ENCODE measurements around the gene CHAT. TPM values are rescaled to one million over a fixed set of nuclear protein-coding genes. Genes with fewer than 3 reads are reported as not detected.

The CHAT gene
- total RNA-seq, 1 experiment from 2014 or later, result not detected

DNA sequence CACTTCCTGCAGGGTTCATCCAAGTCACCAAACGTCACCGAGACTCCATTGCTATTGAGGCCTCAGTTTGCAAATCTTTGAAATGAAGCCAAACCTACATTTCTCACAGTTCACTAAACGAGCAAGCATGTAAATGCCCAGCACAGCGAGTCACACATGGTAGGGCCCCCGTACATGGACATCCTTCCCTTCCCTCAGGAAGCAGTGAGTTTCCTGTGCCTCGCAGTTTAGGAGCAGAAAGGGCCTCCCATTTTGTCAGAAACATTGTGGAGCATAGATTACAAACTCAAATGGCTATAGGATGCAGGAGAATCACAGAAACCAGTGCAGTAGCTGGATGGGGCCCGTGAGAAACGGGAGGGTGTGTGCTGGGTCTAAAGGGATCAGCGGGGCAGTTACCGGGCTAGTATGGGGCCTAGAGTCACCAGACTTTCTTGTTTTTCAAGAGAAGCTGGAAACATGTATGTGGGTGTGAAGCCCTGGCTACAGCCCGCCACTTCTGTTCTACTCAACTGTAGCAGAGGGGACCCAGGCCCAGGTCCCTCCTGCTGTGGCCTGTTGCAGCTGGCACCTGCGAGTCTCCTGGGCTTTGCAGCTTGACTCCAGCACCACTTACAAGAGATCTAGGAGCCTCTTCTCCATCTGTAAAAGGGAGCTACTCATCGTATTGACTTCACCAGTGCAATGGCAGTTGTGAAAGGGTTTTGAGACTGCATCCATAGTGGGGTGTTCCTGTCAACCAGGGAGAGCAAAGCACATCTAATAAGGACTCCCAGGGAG, 17.9 kb upstream of the CHAT start:
- in situ Hi-C loops (cut with HindIII; ENCODE audit: low pct_unique_long_range_greater_than_20kb, low sequenced_read_pairs), result no loop called here
- no peak for DNase-seq (ENCODE audit: low read depth)

DNA sequence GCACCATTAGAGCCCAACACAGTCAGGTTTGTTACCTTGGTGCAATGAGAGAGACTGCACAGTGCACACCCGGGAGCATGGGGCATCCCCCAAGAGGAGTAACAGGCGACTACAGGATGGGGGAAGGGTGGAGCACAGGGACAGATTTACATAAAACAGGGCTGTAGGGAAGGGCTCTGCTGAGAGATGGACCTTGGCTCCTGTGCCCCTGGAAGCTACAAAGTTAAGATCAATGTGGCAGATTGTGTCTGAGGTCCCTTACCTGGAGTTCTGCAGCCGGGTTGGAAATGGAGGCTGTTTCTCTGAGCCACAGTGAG, 17.4 kb upstream of the CHAT start:
- DNase-seq (ENCODE audit: low read depth), result no peak
- in situ Hi-C loops (cut with HindIII; ENCODE audit: low pct_unique_long_range_greater_than_20kb, low sequenced_read_pairs), result no loop called here

DNA sequence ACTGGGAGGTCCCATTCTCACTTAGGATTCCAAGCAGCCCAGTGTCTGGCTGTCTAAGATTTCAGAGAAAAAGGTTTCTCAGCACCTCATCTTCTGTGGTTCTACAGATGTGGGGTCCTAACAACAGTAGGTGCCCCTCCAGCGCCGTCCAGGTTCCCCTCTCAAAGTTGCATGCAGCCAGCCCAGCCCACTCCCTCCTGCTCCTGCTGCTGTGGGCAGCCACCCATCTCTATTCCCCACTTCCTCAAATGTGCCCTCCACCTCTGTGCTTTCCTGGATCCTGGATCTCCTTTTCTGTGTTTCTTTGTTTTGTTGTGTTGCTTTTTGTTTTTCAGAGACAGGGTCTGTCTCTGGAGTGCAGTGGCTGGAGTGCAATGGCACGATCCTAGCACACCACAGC, 17.0 kb upstream of the CHAT start:
- in situ Hi-C loops (cut with HindIII; ENCODE audit: low pct_unique_long_range_greater_than_20kb, low sequenced_read_pairs), result no loop called here
- no peak for DNase-seq (ENCODE audit: low read depth)

DNA sequence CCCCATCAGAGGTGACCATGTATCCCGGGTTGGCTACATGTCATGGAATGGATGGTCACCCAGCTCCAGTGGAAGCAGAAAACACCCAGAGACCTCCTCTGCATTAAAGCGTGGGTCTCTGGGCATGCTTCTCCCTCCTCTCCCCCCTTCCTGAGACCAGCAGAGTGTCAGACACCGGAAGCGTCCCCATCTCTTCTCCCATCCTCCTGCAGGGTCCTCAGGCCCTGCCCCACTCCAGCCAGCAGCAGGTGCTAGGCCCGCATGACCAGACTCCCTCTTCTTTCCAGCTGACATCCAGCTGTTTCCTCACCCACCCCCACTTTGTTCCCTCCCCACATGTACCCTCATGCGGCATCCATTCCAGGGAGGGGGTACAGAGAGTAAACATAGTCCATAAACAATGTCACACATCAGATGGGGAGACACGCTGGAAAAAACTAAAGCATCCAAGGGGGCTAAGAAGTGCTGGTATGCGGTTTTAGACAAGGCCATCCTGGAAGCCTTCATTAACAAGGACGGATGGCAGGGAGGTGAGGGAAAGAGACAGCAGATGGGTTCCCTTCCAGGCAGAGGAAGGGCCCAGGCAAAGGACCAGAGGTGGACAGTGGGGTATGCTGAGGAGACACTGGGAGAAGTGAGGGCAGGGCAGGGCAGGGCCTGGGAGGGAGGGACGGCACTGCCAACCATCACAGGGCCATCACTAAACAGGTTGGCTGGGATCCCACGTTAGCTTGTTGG, 16.2 kb upstream of the CHAT start:
- in situ Hi-C loops (cut with HindIII; ENCODE audit: low pct_unique_long_range_greater_than_20kb, low sequenced_read_pairs), result no loop called here
- DNase-seq (ENCODE audit: low read depth), result no peak

DNA sequence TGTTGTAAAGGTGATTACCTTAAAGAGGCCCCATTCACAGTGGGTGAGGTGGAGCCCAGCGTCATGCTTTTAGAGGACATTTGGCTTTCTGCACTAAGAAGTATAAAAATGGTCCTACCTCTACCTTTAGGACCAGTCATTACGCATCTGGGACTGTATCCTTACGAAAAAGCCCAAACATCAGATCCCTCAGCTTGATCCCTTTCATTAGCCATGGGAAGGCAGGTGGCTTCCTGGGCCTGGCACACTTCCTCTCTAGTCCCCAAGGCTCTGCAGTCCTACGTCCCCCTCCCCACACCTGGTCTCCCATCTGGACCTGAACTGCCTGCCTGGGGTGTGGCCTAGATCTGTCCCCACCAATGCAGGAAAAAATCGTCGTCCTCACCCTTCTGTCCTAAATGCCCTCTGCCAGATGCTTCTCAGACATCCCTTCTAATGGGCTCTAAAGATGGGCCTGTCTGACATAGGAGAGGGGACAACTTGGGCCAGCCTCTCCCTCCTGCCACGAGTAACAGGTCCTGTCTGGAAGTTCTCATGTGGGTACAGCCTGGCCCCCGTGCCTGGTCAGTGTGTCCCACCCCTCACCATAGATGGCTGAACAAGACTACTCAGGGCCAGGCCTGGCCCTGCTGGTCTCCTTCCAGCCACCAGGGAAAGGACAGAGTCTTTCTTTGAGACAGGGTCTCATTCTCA, 15.5 kb upstream of the CHAT start:
- in situ Hi-C loops (cut with HindIII; ENCODE audit: low pct_unique_long_range_greater_than_20kb, low sequenced_read_pairs), result no loop called here

DNA sequence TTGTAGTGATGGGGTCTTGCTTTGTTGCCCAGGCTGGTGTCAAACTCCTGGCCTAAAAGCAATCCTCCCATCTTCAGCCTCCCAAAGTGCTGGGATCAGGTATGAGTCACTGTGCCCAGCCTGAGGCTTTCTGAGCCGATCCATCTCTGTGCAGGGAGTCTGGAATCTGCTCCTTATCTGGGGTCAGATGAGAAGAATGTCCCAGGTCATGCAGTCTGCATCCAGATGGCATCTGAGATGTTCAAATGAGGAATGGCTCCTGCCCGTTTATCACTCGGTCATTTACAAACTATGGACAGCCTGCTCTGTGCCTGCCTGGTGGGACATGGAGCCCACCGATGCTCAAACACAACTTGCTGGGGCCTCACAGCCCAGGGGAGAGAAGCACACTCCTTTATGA, 14.9 kb upstream of the CHAT start:
- no peak for DNase-seq (ENCODE audit: low read depth)
- in situ Hi-C loops (cut with HindIII; ENCODE audit: low pct_unique_long_range_greater_than_20kb, low sequenced_read_pairs), result no loop called here

More for the DNA sequence above, 15.5 kb upstream of the CHAT start:
- DNase-seq (ENCODE audit: low read depth), result no peak

DNA sequence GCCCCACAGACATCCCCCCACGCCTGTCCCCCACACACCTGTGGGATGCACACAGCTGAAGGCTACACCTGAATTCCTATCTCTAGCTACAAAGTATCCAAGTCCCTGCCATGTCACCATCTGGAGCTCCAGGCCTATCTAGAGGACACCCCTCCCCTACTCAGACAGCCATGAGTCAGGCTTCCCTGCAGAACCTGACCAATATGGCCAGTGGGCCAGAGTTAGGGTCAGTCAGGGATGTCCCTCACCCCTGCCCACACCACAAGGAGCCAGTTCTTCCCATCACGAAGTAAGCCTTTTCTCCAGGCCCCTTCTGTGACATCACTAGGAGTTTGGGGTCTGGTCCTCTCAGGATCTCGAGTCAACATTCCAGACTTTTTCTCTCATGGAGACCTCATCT, 14.3 kb upstream of the CHAT start:
- DNase-seq (ENCODE audit: low read depth), result no peak
- in situ Hi-C loops (cut with HindIII; ENCODE audit: low pct_unique_long_range_greater_than_20kb, low sequenced_read_pairs), result no loop called here

DNA sequence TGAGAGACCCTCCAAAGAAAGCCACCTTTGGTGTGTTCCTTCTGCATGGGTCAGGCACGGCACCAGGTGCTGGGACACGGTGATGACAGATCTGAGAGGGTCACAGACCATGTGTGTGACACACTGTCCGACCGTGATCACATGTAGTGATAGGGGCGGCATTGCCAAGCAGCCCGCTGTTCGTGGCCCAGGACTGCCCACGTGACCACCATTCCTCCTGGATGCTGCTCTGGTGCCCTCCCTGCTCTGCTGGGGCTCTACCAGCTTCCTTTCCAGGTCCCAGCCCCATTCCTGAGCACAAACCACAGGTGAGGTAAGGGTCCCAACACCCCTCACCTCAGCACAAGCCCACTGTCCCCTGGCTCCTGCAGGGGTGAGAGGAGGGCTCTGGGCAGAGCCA, 13.8 kb upstream of the CHAT start:
- no peak for DNase-seq (ENCODE audit: low read depth)
- in situ Hi-C loops (cut with HindIII; ENCODE audit: low pct_unique_long_range_greater_than_20kb, low sequenced_read_pairs), result no loop called here

DNA sequence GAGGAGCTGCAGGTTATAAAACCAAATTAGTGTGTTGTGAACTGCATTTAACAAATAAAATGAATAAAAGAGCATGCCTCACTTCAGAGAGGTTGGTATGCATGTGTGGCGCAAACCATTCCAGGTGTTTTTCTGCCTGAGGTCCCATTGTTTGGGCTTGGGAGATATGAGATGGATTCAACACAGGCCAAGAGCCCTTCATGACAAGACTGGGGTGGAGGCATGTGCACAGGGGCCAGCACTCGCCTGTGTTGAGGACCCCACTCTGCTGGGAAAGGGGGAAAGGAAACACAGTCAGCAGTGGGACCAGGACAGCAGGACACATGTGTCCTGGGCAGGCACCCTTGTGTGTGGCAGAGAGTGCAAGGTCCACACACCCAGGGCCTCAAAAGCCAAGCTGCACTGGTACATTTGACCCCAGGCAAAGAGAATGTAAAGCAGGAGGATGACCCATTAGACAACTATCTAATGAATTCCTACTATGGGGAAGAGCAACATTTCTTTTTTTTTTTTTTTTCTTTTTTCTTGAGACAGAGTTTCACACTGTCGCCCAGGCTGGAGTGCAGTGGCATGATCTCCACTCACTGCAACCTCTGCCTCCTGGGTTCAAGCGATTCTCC, 12.9 kb upstream of the CHAT start:
- peak; percentile 19 for DNase-seq (ENCODE audit: low read depth)
- in situ Hi-C loops (cut with HindIII; ENCODE audit: low pct_unique_long_range_greater_than_20kb, low sequenced_read_pairs), result no loop called here

DNA sequence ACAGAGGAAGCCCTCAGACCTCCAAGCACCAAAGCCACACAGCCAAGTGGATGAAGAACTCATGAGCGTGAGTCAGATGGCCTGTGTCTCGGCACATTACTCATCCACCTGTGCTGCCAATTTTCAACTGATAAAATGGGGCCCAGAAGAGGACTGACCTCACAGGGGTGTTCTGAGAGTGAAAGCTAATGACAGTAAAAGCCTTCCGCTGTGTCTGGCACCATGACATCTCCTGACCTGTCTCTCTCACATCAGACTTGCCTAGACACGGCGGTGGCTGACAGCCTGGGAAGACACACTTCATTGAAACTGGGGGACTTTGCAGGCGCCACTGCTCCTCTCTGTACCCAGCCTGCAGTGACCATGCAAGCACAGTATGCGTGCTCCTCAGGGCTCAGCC, 12.0 kb upstream of the CHAT start:
- peak; percentile 55 for DNase-seq (ENCODE audit: low read depth)
- in situ Hi-C loops (cut with HindIII; ENCODE audit: low pct_unique_long_range_greater_than_20kb, low sequenced_read_pairs), result no loop called here

DNA sequence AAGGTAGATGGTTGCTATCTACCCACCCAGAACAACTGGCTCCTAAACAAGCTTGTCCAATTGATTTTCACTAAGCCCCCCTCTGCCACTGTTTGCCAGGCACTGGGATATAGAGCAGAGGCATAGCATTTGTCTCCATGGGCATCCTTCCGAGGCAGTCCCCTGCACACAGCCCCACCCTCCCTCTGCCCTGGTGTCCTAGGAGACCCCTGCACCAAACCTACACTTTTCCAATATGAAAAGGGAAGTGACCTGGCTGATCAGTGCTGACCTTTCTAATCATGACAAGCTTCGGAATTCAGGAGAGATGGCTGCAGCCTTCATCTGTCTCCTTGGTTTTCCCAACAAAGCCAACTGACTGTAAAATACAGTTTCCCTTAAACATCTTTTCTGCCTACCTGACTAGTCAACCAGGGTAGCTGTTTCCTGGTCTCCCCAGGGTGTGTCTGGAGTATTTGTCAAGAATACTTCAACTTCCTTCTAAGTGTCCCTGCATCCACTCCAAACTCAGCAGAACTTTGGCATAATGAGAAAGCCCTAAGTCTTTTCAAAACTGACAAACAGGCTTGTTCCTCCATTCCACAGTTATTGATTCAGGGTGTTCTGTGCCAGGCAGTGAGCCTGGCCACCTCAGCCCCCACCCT, 11.3 kb upstream of the CHAT start:
- in situ Hi-C loops (cut with HindIII; ENCODE audit: low pct_unique_long_range_greater_than_20kb, low sequenced_read_pairs), result no loop called here
- DNase-seq (ENCODE audit: low read depth), result no peak

DNA sequence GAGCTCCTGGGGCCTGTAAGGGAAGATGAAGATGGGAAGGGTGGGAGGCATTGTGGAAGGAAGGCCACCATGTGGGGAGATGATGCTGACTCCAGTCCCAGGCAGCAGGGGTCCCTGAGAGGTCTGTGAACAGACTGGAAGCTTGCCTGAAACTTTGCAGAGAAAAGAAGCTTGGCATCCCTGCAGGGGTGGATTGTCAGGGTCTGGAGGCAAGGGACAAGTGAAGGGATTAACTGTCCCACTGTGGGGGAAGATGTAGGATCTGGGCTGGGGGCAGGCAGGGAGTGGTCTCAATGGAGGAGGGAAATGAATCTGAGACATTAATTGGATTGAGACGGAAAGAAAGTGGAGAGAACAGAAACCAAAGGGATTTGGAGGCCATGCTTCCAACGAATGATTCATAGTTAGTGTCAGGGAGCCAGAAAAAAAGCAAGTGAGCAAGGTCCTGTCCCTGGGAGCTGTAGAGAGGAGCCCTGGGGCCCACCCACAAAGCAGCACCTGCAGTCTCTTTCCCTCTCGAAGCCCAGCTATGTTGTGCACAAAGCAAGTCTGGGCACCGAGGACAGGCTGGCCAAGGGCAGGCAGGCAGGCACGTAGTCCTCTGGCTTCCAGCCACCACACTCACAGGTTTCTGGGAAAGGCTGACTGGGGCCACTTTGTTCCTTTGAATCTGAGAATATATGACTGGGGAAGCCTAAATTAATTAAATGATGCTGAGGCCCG, 8.5 kb upstream of the CHAT start:
- no peak for DNase-seq (ENCODE audit: low read depth)
- in situ Hi-C loops (cut with HindIII; ENCODE audit: low pct_unique_long_range_greater_than_20kb, low sequenced_read_pairs), result no loop called here

DNA sequence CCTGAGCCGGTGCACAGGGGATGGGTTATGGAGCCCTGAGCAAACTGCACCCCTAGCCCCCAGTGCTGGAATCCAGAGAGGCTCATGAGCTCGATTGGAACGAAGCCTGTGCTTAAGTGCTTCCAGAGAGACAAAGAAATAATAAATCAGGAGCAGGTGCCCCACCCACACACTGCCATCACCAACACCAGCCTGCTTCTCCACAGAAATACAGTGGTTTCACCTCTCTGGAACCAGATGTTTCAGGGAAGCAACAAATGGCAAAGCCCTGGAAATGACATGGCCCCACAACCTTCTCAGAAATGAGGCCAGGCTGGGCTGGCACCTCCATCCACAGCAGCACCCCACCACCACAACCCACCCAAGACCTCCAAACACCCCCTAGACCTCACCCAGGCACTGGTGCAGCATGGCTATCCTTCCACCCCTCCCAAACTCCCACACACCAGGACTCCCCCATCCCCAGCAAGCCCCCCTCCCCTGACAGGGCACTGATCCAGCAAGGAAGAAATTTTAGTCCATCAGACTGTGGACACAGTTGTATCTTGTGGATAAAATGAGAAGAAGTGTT, 7.8 kb upstream of the CHAT start:
- DNase-seq (ENCODE audit: low read depth), result no peak
- in situ Hi-C loops (cut with HindIII; ENCODE audit: low pct_unique_long_range_greater_than_20kb, low sequenced_read_pairs), result no loop called here

DNA sequence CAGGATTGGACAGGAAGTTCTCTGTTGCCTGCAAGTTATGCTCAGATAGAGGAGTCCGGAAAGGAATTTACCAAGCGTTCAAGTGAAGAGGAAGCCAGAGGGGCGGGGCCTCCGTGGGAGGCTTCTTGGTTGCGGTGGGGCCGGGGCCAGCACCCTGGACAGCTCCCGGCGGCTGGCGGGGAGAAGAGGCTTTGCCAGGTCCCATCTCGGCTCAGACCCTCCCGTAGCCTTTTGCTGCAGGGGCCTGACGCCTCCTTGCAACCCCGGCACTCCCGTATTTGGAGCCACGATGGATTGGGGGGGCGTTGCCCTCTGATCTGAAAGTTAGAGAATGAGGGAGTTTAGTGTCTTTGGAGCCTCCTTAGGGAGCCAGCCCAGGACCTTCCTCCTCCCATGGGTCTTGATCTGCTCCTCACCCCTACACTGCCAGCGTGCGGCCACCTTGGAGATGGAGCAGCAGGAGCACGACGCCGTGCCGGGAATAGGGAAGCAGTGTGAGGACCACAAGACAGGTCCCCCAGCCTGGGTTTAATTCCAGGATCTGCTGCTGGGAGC, 6.8 kb upstream of the CHAT start:
- in situ Hi-C loops (cut with HindIII; ENCODE audit: low pct_unique_long_range_greater_than_20kb, low sequenced_read_pairs), result no loop called here
- peak; percentile 71 for DNase-seq (ENCODE audit: low read depth)

DNA sequence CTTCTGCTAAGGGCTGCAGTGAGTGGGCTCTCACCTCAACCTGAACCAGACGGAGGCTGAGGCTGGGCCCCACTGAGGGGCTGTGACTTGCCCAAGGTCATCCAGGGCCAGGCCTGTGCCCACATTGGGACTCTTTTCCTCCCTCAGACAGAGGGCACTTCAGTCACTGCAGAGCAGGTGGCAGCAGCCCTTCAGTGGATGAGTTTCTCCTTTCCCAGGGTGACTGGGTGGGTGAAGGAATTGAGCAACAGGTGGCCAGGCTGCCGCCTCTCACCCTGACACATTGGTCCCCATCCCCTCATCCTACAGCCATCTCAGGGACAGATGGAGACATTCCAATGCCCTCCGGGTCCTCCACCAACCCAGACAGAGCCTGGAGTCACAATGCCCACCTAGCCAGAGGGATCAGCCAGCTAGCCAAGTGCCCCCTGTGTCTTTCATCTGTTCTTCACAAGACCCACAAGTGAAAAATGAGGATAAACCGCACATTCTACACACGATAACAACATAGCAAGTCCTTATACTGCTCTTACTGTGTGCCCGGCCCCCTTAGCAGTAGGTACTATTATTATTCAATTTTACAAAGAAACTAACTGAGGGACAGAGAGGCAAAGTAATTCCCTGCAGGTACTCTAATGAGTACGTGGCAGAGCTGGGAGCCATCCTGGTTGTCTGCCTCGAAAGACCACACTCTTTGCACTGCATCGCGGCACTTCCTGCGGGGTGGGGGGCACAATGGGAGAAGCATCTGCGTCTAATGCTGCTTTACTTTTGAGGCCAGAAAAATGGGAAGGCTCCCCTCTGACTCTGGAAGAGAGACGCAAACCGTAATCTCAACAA, 5.5 kb upstream of the CHAT start:
- in situ Hi-C loops (cut with HindIII; ENCODE audit: low pct_unique_long_range_greater_than_20kb, low sequenced_read_pairs), result no loop called here
- no peak for DNase-seq (ENCODE audit: low read depth)

DNA sequence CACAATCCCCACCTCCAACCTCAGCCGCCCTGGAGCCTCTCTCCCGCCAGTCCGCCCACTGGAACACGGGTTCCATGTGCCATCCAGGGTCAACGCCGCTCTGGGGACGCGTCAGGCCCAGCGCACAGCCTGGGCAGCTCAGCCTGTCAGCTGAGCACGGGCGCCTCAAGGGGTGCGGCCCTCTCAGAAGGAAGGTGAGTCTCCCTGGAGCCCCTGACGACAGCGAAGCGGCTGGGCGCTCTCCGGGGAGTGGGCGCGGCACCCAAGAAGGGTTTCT, 4.9 kb upstream of the CHAT start:
- in situ Hi-C loops (cut with HindIII; ENCODE audit: low pct_unique_long_range_greater_than_20kb, low sequenced_read_pairs), result no loop called here
- no peak for DNase-seq (ENCODE audit: low read depth)

Data from Caki2 (cell line).